ENCODE measurements around the gene THEM4.

DNA sequence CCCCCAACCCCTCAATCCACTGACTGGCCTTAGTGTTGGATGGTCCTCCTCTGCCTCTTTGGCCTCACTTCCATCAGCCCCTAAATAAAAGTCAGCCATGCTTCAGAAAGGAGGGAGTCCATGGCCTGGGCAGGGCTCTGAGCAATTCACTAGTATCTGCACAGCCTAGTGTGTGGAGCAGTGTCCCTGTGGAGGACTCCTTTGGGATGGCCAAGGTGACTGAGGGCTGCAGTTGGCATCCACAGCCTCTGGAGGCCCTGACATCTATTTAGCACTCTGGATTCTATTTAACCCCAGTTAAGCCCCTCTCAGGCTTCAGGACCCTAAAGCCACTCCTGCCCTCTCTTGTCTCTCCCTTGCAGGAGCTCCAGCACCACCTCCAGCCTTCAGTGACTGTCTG is 59.4 kb downstream of the THEM4 start:
- TF ChIP-seq, protein P1, sequence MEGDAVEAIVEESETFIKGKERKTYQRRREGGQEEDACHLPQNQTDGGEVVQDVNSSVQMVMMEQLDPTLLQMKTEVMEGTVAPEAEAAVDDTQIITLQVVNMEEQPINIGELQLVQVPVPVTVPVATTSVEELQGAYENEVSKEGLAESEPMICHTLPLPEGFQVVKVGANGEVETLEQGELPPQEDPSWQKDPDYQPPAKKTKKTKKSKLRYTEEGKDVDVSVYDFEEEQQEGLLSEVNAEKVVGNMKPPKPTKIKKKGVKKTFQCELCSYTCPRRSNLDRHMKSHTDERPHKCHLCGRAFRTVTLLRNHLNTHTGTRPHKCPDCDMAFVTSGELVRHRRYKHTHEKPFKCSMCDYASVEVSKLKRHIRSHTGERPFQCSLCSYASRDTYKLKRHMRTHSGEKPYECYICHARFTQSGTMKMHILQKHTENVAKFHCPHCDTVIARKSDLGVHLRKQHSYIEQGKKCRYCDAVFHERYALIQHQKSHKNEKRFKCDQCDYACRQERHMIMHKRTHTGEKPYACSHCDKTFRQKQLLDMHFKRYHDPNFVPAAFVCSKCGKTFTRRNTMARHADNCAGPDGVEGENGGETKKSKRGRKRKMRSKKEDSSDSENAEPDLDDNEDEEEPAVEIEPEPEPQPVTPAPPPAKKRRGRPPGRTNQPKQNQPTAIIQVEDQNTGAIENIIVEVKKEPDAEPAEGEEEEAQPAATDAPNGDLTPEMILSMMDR (IDR thresholded peaks at IDR 0.05) = no peak
- no peak for TF ChIP-seq EZH2 (IDR thresholded peaks at IDR 0.05; ENCODE audit: borderline replicate concordance, insufficient read depth, low read depth, low read length, poor library complexity, severe bottlenecking)

Data from B cell (primary cell).